Testis (tissue), 2 donors: Measurements from ENCODE around the gene GJB3.

Experiments used
- CTCF ChIP-seq, 3 experiments: fragments of 450-650 bp in 2 of 3; fragments of 200-600 bp in 1 of 3; sonication (generic) in 1 of 3; IDR thresholded peaks; one replicate each; pipeline ENCODE4 v1.5.1; 2016 to 2019; ENCODE audit warnings: antibody characterized with exemption in 3 of 3, mild to moderate bottlenecking in 2 of 3, moderate library complexity in 1 of 3
- POLR2A ChIP-seq: fragments of 450-650 bp; IDR thresholded peaks from one replicate; pipeline ENCODE4 v1.6.1; 2017; ENCODE audit warnings: antibody characterized with exemption, mild to moderate bottlenecking, moderate library complexity

GRCh38 chr1:34736692-34737091 lies 44.3 kb upstream of the GJB3 start:
- TF ChIP-seq CTCF (IDR thresholded peaks at IDR 0.05) (no peak), POLR2A (no peak)
